HG03103 (cell line): ENCODE results near the gene TMOD2.

Experiments
- ATAC-seq: cut with Tn5 transposase; IDR thresholded peaks from one replicate; pipeline ENCODE4 v1.9.1; 2021; ENCODE audit warnings: low read depth; ENCODE audit not compliant: unreplicated experiment

TMOD2 gene

GRCh38 chr15:51750792-51751696 is at the start of gene TMOD2:
Gene TMOD2 (plus strand): TSS chr15:51751597. CDS start chr15:51766442, 14,845 bp downstream.
- peak; percentile 67 for ATAC-seq

- ATAC-seq, result no peak
Observed at GRCh38 chr15:51702710-51703109, 48.7 kb upstream of the TMOD2 start.

- no peak for ATAC-seq
Observed at GRCh38 chr15:51706291-51706690, 45.1 kb upstream of the TMOD2 start.

GRCh38 chr15:51706926-51707608 is 44.3 kb upstream of the TMOD2 start:
- no peak for ATAC-seq

GRCh38 chr15:51708013-51708412 is 43.4 kb upstream of the TMOD2 start:
- no peak for ATAC-seq

GRCh38 chr15:51709031-51709430 is 42.4 kb upstream of the TMOD2 start:
- no peak for ATAC-seq

- no peak for ATAC-seq
Observed at GRCh38 chr15:51714162-51714561, 37.2 kb upstream of the TMOD2 start.

GRCh38 chr15:51714911-51715310 is 36.5 kb upstream of the TMOD2 start:
- no peak for ATAC-seq

- ATAC-seq, result no peak
Observed at GRCh38 chr15:51718219-51718618, 33.2 kb upstream of the TMOD2 start.

GRCh38 chr15:51718746-51719145 is 32.7 kb upstream of the TMOD2 start:
- ATAC-seq, result no peak

GRCh38 chr15:51720201-51720995 is 31.0 kb upstream of the TMOD2 start:
- ATAC-seq, result no peak

GRCh38 chr15:51721199-51721960 is 30.0 kb upstream of the TMOD2 start:
- no peak for ATAC-seq

GRCh38 chr15:51724199-51724598 is 27.2 kb upstream of the TMOD2 start:
- no peak for ATAC-seq

- no peak for ATAC-seq
Observed at GRCh38 chr15:51724673-51725072, 26.7 kb upstream of the TMOD2 start.

- peak; percentile 85 for ATAC-seq
Observed at GRCh38 chr15:51726302-51727073, 24.9 kb upstream of the TMOD2 start.

- no peak for ATAC-seq
Observed at GRCh38 chr15:51727141-51727897, 24.1 kb upstream of the TMOD2 start.

- peak; percentile 45 for ATAC-seq
Observed at GRCh38 chr15:51731549-51732267, 19.7 kb upstream of the TMOD2 start.

- ATAC-seq, result no peak
Observed at GRCh38 chr15:51732646-51733045, 18.8 kb upstream of the TMOD2 start.
